ENCODE data around the gene E2F4. TPM values are rescaled to one million over a fixed set of nuclear protein-coding genes. Genes with fewer than 3 reads are reported as not detected.
A peak's percentile ranks its signal among the peaks of the same experiment; 100 is the strongest.

Gene E2F4
- total and polyA plus RNA-seq, 2 of the 13 experiments (the other 11 are each of a cell fraction or from before 2014, with no cell fraction given): 84.8 to 91.2 TPM

GRCh38 chr16:67246081-67246755, 54.3 kb downstream of the E2F4 start (continued):
- TF ChIP-seq SP1 (IDR thresholded peaks at IDR 0.05): no peak
- TF ChIP-seq SP1 (CRISPR knock-in tag; IDR thresholded peaks at IDR 0.05): peak; percentile 65
- TF ChIP-seq ZSCAN5A (CRISPR knock-in tag; IDR thresholded peaks at IDR 0.05; ENCODE audit: borderline replicate concordance): peak; percentile 91
- TF ChIP-seq CSRNP2 (CRISPR knock-in tag; conservative IDR thresholded peaks at IDR 0.05; ENCODE audit: low read depth): no peak
- TF ChIP-seq ZMAT3 (CRISPR knock-in tag; conservative IDR thresholded peaks at IDR 0.05): 0 out of 2 replicates have a peak, but pooled peaks have one; percentile 81
- TF ChIP-seq JUN (CRISPR knock-in tag; IDR thresholded peaks at IDR 0.05): no peak
- TF ChIP-seq GFI1 (CRISPR knock-in tag; IDR thresholded peaks at IDR 0.05; ENCODE audit: borderline replicate concordance): peak; percentile 91
- no peak for TF ChIP-seq SIX4 (CRISPR knock-in tag; IDR thresholded peaks at IDR 0.05)
- TF ChIP-seq KLF6 (CRISPR knock-in tag; IDR thresholded peaks at IDR 0.05): peak; percentile 73
- TF ChIP-seq ZNF543 (CRISPR knock-in tag; IDR thresholded peaks at IDR 0.05): peak; percentile 94
- TF ChIP-seq FOXK1 (CRISPR knock-in tag; IDR thresholded peaks at IDR 0.05; ENCODE audit: borderline replicate concordance, low read depth): 0 out of 2 replicates have a peak, but pooled peaks have one; percentile 31
- TF ChIP-seq SP2 (CRISPR knock-in tag; IDR thresholded peaks at IDR 0.05): no peak
- no peak for TF ChIP-seq ZNF17 (CRISPR knock-in tag; IDR thresholded peaks at IDR 0.05)
- no peak for TF ChIP-seq ZEB1 (IDR thresholded peaks at IDR 0.05; ENCODE audit: insufficient replicate concordance, low read depth)
- TF ChIP-seq NKX3-1 (CRISPR knock-in tag; IDR thresholded peaks at IDR 0.05): 0 out of 2 replicates have a peak, but pooled peaks have one; percentile 63
- peak; percentile 95 for TF ChIP-seq NCOA1 (CRISPR knock-in tag; IDR thresholded peaks at IDR 0.05)
- TF ChIP-seq ZNF788 (CRISPR knock-in tag; IDR thresholded peaks at IDR 0.05; ENCODE audit: borderline replicate concordance): peak; percentile 98
- peak; percentile 80; the same call in 1 of the 2 replicates for TF ChIP-seq XBP1 (CRISPR knock-in tag; IDR thresholded peaks at IDR 0.05)
- peak; percentile 59 for TF ChIP-seq TAF1 (CRISPR knock-in tag; IDR thresholded peaks at IDR 0.05)
- no peak for TF ChIP-seq HNF1A (IDR thresholded peaks at IDR 0.05; ENCODE audit: low read depth)
- TF ChIP-seq HNF1A (CRISPR knock-in tag; IDR thresholded peaks at IDR 0.05; ENCODE audit: borderline replicate concordance): peak; percentile 88
- TF ChIP-seq ZNF746 (CRISPR knock-in tag; IDR thresholded peaks at IDR 0.05): peak; percentile 84
- TF ChIP-seq HES4 (CRISPR knock-in tag; IDR thresholded peaks at IDR 0.05; ENCODE audit: borderline replicate concordance): no peak
